PFSK-1 (cell line): Measurements from ENCODE around the gene GRID2IP.
A peak's percentile ranks its signal among the peaks of the same experiment; 100 is the strongest.

Source experiments
- FOXP2 ChIP-seq: optimal IDR thresholded peaks from 2 replicates; pipeline ENCODE3; 2011; ENCODE audit warnings: borderline replicate concordance, control low read depth, inconsistent platforms; ENCODE audit not compliant: insufficient read depth; ENCODE audit errors: extremely low read length, extremely low read depth
- POLR2AphosphoS5 ChIP-seq: IDR thresholded peaks from 2 replicates; pipeline ENCODE4 v1.6.1; 2012; ENCODE audit warnings: low read depth, mild to moderate bottlenecking, control low read depth, low read length, moderate library complexity
- REST ChIP-seq, 2 experiments: IDR thresholded peaks; 2 replicates each; pipeline versions ENCODE4 v1.6.1 to v1.8.0; 2011 to 2012; ENCODE audit warnings: low read depth in 2 of 2, low read length in 2 of 2, control low read depth in 1 of 2, inconsistent platforms in 1 of 2, mild to moderate bottlenecking in 1 of 2, moderate library complexity in 1 of 2; ENCODE audit not compliant: insufficient read depth in 1 of 2
- SIN3A ChIP-seq: IDR thresholded peaks from 2 replicates; pipeline ENCODE4 v1.6.1; 2012; ENCODE audit warnings: mild to moderate bottlenecking, low read length, moderate library complexity, borderline replicate concordance; ENCODE audit not compliant: insufficient read depth
- TAF1 ChIP-seq: IDR thresholded peaks from 2 replicates; pipeline ENCODE4 v1.6.1; 2012; ENCODE audit warnings: low read length, control low read depth, borderline replicate concordance; ENCODE audit not compliant: insufficient read depth

Gene GRID2IP

GRCh38 chr7:6451224-6451705 is 100.0 kb downstream of the GRID2IP start:
- no peak for TF ChIP-seq TAF1
- TF ChIP-seq SIN3A: no peak
- TF ChIP-seq REST (IDR thresholded peaks at IDR 0.05; ENCODE audit: insufficient read depth in 1 of 2, low read depth in 2 of 2, low read length in 2 of 2): no peak
- TF ChIP-seq FOXP2: no peak
- no peak for TF ChIP-seq POLR2AphosphoS5

- TF ChIP-seq FOXP2: no peak
These were observed 102.2 kb downstream of the GRID2IP start for GRCh38 chr7:6448943-6449543.

GRCh38 chr7:6447581-6448199 is 103.6 kb downstream of the GRID2IP start, which contains the start of gene DAGLB:
Gene DAGLB, minus strand, starts transcription at chr7:6447954. Its CDS starts 112 bp downstream, at chr7:6447842.
- TF ChIP-seq TAF1 (peak; percentile 56; the same call in 1 of the 2 replicates), SIN3A (peak; percentile 62; the same call in 1 of the 2 replicates), POLR2AphosphoS5 (peak; percentile 97), FOXP2 (no peak), REST (IDR thresholded peaks at IDR 0.05; ENCODE audit: insufficient read depth in 1 of 2, low read depth in 2 of 2, low read length in 2 of 2) (no peak)
